ENCODE measurements around the gene CA6.
"Not testable (repeated sequence)": the region's sequence is repeated elsewhere in the genome, so short reads cannot be mapped to it uniquely, and the experiment has no call there.

DNA sequence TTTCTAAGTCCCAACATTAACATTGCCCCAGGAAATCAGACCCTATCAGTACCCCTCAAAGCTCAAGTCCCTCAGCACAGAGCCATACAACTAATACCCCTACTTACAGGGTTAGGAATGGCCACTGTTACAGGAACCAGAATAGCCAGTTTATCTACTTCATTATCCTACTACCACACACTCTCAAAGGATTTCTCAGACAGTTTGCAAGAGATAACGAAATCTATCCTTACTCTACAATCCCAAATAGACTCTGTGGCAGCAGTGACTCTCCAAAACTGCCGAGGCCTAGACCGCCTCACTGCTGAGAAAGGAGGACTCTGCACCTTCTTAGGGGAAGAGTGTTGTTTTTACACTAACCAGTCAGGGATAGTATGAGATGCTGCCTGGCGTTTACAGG lies 48.2 kb upstream of the CA6 start:
- TF ChIP-seq, protein P1, sequence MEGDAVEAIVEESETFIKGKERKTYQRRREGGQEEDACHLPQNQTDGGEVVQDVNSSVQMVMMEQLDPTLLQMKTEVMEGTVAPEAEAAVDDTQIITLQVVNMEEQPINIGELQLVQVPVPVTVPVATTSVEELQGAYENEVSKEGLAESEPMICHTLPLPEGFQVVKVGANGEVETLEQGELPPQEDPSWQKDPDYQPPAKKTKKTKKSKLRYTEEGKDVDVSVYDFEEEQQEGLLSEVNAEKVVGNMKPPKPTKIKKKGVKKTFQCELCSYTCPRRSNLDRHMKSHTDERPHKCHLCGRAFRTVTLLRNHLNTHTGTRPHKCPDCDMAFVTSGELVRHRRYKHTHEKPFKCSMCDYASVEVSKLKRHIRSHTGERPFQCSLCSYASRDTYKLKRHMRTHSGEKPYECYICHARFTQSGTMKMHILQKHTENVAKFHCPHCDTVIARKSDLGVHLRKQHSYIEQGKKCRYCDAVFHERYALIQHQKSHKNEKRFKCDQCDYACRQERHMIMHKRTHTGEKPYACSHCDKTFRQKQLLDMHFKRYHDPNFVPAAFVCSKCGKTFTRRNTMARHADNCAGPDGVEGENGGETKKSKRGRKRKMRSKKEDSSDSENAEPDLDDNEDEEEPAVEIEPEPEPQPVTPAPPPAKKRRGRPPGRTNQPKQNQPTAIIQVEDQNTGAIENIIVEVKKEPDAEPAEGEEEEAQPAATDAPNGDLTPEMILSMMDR (IDR thresholded peaks at IDR 0.05; ENCODE audit: borderline replicate concordance, extremely low read depth, low read length, poor library complexity, severe bottlenecking) = not testable (repeated sequence)
- TF ChIP-seq EZH2 (IDR thresholded peaks at IDR 0.05; ENCODE audit: borderline replicate concordance, low read depth, low read length, severe bottlenecking) = not testable (repeated sequence)

All from DND-41 (cell line).